ENCODE results near the gene BMPR2.

GRCh38 chr2:202491514-202491913, 115.4 kb downstream of the BMPR2 start:
- no peak for TF ChIP-seq CTCF (IDR thresholded peaks at IDR 0.05)
- no peak for TF ChIP-seq EZH2 (IDR thresholded peaks at IDR 0.05; ENCODE audit: borderline replicate concordance, insufficient read depth, low read depth, low read length, poor library complexity, severe bottlenecking)
